Activated T-cell treated with anti-CD3 and anti-CD28 coated beads, Interleukin-2, amount 50 U/mL, for 24 hours (primary cell): Measurements from ENCODE around the gene LRMDA.

ENCODE experiments used
- DNase-seq: peaks from one replicate; pipeline ENCODE4 v3.0.0-alpha.2; 2020
- H3K27ac Mint-ChIP-seq: 2 replicates; pipeline ENCODE4 v1.8.0; 2020; ENCODE audit warnings: mild to moderate bottlenecking, mixed read lengths
- H3K27me3 Mint-ChIP-seq: 2 replicates; pipeline ENCODE4 v1.8.0; 2020; ENCODE audit warnings: mixed read lengths
- H3K36me3 Mint-ChIP-seq: 2 replicates; pipeline ENCODE4 v1.8.0; 2020; ENCODE audit warnings: low read depth, mixed read lengths
- H3K4me1 Mint-ChIP-seq: 2 replicates; pipeline ENCODE4 v1.8.0; 2020; ENCODE audit warnings: low read depth, mixed read lengths
- H3K4me3 Mint-ChIP-seq: 2 replicates; pipeline ENCODE4 v1.8.0; 2020; ENCODE audit warnings: mild to moderate bottlenecking, moderate library complexity, mixed read lengths
- H3K9me3 Mint-ChIP-seq: 2 replicates; pipeline ENCODE4 v1.8.0; 2020; ENCODE audit warnings: mixed read lengths

The LRMDA gene

GRCh38 chr10:76070916-76071315 lies 639.5 kb downstream of the LRMDA start:
- DNase-seq: no peak
- Mint-ChIP-seq H3K4me3 (no peak overlapping the region), H3K9me3 (no peaks in the 10 kb centered on the region), H3K27ac (no peak overlapping the region), H3K27me3 (peaks cover 5% of the 10 kb centered on the region), H3K4me1 (no peaks in the 10 kb centered on the region), H3K36me3 (no peaks in the 10 kb centered on the region)

- H3K36me3 Mint-ChIP-seq: no peaks in the 10 kb centered on the region
- H3K27ac Mint-ChIP-seq: no peak overlapping the region
- peaks cover 5% of the 10 kb centered on the region for H3K27me3 Mint-ChIP-seq
- H3K4me3 Mint-ChIP-seq: no peak overlapping the region
- H3K9me3 Mint-ChIP-seq: no peaks in the 10 kb centered on the region
- no peak for DNase-seq
- H3K4me1 Mint-ChIP-seq: no peaks in the 10 kb centered on the region
Observed at GRCh38 chr10:76071653-76072365, 640.4 kb downstream of the LRMDA start.

GRCh38 chr10:76072384-76072783 lies 641.0 kb downstream of the LRMDA start:
- Mint-ChIP-seq H3K4me3 (no peak overlapping the region), H3K27ac (no peak overlapping the region), H3K4me1 (no peaks in the 10 kb centered on the region), H3K27me3 (peaks cover 5% of the 10 kb centered on the region), H3K36me3 (no peaks in the 10 kb centered on the region), H3K9me3 (no peaks in the 10 kb centered on the region)
- DNase-seq: no peak

GRCh38 chr10:76073524-76073923 lies 642.1 kb downstream of the LRMDA start:
- H3K4me3 Mint-ChIP-seq: no peak overlapping the region
- no peak for DNase-seq
- H3K36me3 Mint-ChIP-seq: no peaks in the 10 kb centered on the region
- H3K4me1 Mint-ChIP-seq: no peaks in the 10 kb centered on the region
- peaks cover 5% of the 10 kb centered on the region for H3K27me3 Mint-ChIP-seq
- no peaks in the 10 kb centered on the region for H3K9me3 Mint-ChIP-seq
- no peak overlapping the region for H3K27ac Mint-ChIP-seq

GRCh38 chr10:76074659-76075058 lies 643.2 kb downstream of the LRMDA start:
- no peaks in the 10 kb centered on the region for H3K36me3 Mint-ChIP-seq

GRCh38 chr10:76080451-76080850 lies 649.0 kb downstream of the LRMDA start:
- no peak overlapping the region for H3K27ac Mint-ChIP-seq
- no peak overlapping the region for H3K4me3 Mint-ChIP-seq
- H3K27me3 Mint-ChIP-seq: peaks cover under 1% of the 10 kb centered on the region
- no peaks in the 10 kb centered on the region for H3K9me3 Mint-ChIP-seq
- peaks cover 8% of the 10 kb centered on the region for H3K4me1 Mint-ChIP-seq
- no peaks in the 10 kb centered on the region for H3K36me3 Mint-ChIP-seq
- DNase-seq: no peak

More at GRCh38 chr10:76074659-76075058, 643.2 kb downstream of the LRMDA start:
- no peaks in the 10 kb centered on the region for H3K9me3 Mint-ChIP-seq
- peaks cover 5% of the 10 kb centered on the region for H3K27me3 Mint-ChIP-seq
- no peak overlapping the region for H3K27ac Mint-ChIP-seq
- no peaks in the 10 kb centered on the region for H3K4me1 Mint-ChIP-seq
- no peak for DNase-seq
- no peak overlapping the region for H3K4me3 Mint-ChIP-seq

- DNase-seq: no peak
- Mint-ChIP-seq H3K27ac (no peak overlapping the region), H3K9me3 (no peaks in the 10 kb centered on the region), H3K27me3 (peaks cover 2% of the 10 kb centered on the region), H3K4me3 (no peak overlapping the region), H3K36me3 (no peaks in the 10 kb centered on the region), H3K4me1 (peaks cover 8% of the 10 kb centered on the region)
Observed at GRCh38 chr10:76080991-76081390, 649.6 kb downstream of the LRMDA start.

- DNase-seq: no peak
- H3K27me3 Mint-ChIP-seq: peaks cover 2% of the 10 kb centered on the region
- peaks cover 16% of the 10 kb centered on the region for H3K4me1 Mint-ChIP-seq
- no peak overlapping the region for H3K27ac Mint-ChIP-seq
- H3K4me3 Mint-ChIP-seq: no peak overlapping the region
- H3K36me3 Mint-ChIP-seq: no peaks in the 10 kb centered on the region
- H3K9me3 Mint-ChIP-seq: no peaks in the 10 kb centered on the region
Observed at GRCh38 chr10:76082232-76082631, 650.8 kb downstream of the LRMDA start.

- no peak overlapping the region for H3K4me3 Mint-ChIP-seq
- DNase-seq: no peak
- peaks cover 16% of the 10 kb centered on the region for H3K4me1 Mint-ChIP-seq
- H3K9me3 Mint-ChIP-seq: no peaks in the 10 kb centered on the region
- H3K27ac Mint-ChIP-seq: no peak overlapping the region
- H3K36me3 Mint-ChIP-seq: no peaks in the 10 kb centered on the region
- H3K27me3 Mint-ChIP-seq: peaks cover 2% of the 10 kb centered on the region
Observed at GRCh38 chr10:76082956-76083355, 651.5 kb downstream of the LRMDA start.

GRCh38 chr10:76085002-76085816 lies 653.8 kb downstream of the LRMDA start:
- Mint-ChIP-seq H3K4me1 (peaks cover 16% of the 10 kb centered on the region), H3K27me3 (peaks cover 2% of the 10 kb centered on the region), H3K4me3 (no peak overlapping the region), H3K36me3 (no peaks in the 10 kb centered on the region), H3K27ac (no peak overlapping the region), H3K9me3 (no peaks in the 10 kb centered on the region)
- DNase-seq: no peak

GRCh38 chr10:76085817-76086167 lies 654.4 kb downstream of the LRMDA start:
- Mint-ChIP-seq H3K4me1 (peaks cover 16% of the 10 kb centered on the region), H3K4me3 (no peak overlapping the region), H3K9me3 (no peaks in the 10 kb centered on the region), H3K36me3 (no peaks in the 10 kb centered on the region), H3K27me3 (peaks cover 2% of the 10 kb centered on the region), H3K27ac (no peak overlapping the region)
- DNase-seq: no peak

- Mint-ChIP-seq H3K36me3 (no peaks in the 10 kb centered on the region), H3K9me3 (no peaks in the 10 kb centered on the region), H3K27me3 (peaks cover 2% of the 10 kb centered on the region), H3K27ac (no peak overlapping the region), H3K4me3 (no peak overlapping the region), H3K4me1 (peaks cover 16% of the 10 kb centered on the region)
- DNase-seq: no peak
Observed at GRCh38 chr10:76086170-76086760, 654.8 kb downstream of the LRMDA start.

GRCh38 chr10:76086761-76087639 lies 655.6 kb downstream of the LRMDA start:
- no peak overlapping the region for H3K27ac Mint-ChIP-seq
- no peaks in the 10 kb centered on the region for H3K9me3 Mint-ChIP-seq
- no peak for DNase-seq
- peaks cover 16% of the 10 kb centered on the region for H3K4me1 Mint-ChIP-seq
- H3K4me3 Mint-ChIP-seq: no peak overlapping the region
- no peaks in the 10 kb centered on the region for H3K36me3 Mint-ChIP-seq
- H3K27me3 Mint-ChIP-seq: peaks cover 2% of the 10 kb centered on the region

GRCh38 chr10:76088008-76088407 lies 656.6 kb downstream of the LRMDA start:
- Mint-ChIP-seq H3K9me3 (no peaks in the 10 kb centered on the region), H3K27me3 (peaks cover 2% of the 10 kb centered on the region), H3K4me3 (no peak overlapping the region), H3K4me1 (peaks cover 9% of the 10 kb centered on the region), H3K27ac (no peak overlapping the region), H3K36me3 (no peaks in the 10 kb centered on the region)
- DNase-seq: no peak
